Stimulated activated CD4-positive, alpha-beta T cell treated with anti-CD3 and anti-CD28 coated beads, Interleukin-15, amount 100 ng/mL, for 48 hours (primary cell): ENCODE results near the gene PPM1N.

Experiments used
- DNase-seq, 2 donors: peaks; one replicate each; pipeline ENCODE4 v3.0.0-alpha.2; 2020; ENCODE audit warnings: low read depth in 2 of 2

Gene PPM1N

DNA sequence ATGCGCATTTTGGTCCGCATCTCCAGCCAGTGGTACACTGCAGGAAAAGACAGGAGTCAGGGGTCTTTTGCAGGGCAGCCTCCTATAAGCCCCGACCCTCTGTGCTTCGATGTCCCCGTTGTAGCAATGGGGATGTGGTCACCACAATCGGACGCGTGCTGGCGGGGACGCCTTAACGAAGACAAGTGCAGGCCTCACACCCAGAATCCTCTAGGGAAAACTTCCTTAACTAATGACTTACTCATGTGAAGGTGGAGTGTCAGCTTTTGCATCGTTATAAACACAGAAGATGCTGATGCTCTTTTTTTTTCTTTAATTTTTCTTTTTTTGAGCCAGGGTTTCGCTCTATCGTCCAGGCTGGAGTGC lies 31.2 kb downstream of the PPM1N start:
- no peak for DNase-seq

- no peak for DNase-seq
Measured at GRCh38 chr19:45531349-45531748, 33.1 kb downstream of the PPM1N start.

DNA sequence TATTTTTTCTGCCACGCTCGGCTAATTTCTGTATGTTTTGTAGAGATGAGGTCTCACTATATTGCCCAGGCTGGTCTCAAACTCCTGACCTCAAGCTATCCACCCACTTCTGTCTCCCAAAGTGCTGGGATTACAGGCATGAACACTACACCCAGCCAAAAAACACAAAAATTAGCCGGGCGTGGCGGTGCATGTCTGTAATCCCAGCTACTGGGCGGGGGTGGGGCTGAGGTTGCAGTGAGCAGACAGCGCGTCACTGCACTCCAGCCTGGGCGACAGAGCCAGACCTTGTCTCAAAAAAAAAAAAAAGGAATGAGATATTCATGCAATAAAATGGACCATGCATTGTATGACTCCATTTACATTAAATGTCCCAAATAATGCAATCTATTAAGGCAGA lies 41.2 kb downstream of the PPM1N start:
- no peak for DNase-seq

DNA sequence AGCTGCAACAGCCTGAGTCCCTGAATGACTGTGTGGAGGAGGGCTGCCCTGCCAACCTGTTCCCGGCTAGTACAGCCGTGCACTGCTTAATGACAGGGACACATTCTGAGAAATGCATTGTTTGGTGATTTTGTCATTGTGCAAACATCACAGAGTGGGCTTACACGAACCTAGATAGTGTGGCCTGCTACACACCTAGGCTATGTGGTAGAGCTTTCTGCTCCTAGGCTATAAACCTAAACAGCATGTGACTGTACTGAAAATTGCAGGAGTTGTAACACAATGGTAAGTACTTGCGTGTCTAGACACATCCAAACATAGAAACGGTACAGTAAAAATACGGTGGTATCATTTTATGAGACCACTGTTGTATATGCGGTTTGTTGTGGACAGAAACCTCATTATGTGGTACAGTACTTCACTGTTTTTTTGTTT lies 44.0 kb downstream of the PPM1N start:
- no peak for DNase-seq

DNA sequence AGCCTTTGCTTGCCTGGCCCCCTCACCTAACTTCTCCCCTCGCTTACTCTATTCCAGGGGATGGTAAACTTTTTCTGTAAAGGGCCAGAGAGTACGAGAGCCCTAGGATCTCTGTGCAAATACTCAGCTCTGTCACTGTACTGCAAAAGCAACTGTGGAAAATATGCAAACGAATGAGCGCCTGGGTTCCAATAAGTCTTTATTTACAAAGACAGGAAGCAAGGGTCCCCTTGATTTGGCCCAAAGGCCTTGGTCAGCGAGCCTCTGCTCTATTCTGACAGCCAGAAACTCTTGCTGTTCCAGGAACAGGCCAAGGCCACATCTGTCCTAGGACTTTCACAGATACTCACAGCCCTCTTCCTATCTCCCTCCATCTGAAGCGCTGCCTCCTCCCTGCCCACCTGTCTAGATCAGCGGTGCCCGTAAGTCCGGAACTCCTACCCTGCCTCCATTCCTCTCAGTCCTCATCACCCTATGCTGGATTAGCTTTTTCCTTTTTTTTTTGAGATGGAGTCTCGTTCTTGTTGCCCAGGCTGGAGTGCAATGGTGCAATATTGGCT lies 49.0 kb downstream of the PPM1N start:
- no peak for DNase-seq

- no peak for DNase-seq
Measured at GRCh38 chr19:45547965-45548609, 49.8 kb downstream of the PPM1N start.
